ENCODE results near the gene ABHD12.
"Not testable (repeated sequence)": the region's sequence is repeated elsewhere in the genome, so short reads cannot be mapped to it uniquely, and the experiment has no call there.

The ABHD12 gene

GRCh38 chr20:25316506-25317190, 74.0 kb downstream of the ABHD12 start:
- H3K9ac ChIP-seq (ENCODE audit: low read length) = no peak overlapping the region
- no peaks in the 10 kb centered on the region for H3K4me1 ChIP-seq (ENCODE audit: control insufficient read depth, low read depth, low read length)
- H3K36me3 ChIP-seq (ENCODE audit: control insufficient read depth, low read depth, low read length) = peaks cover 3% of the 10 kb centered on the region
- no peak overlapping the region for H3K27ac ChIP-seq (ENCODE audit: low read length)
- no peaks in the 10 kb centered on the region for H3K9me3 ChIP-seq (ENCODE audit: control insufficient read depth, low read depth, low read length)
- H3K4me3 ChIP-seq (ENCODE audit: low read length) = no peak overlapping the region
- H3K27me3 ChIP-seq (ENCODE audit: control insufficient read depth, insufficient read depth, low read length) = no peaks in the 10 kb centered on the region

GRCh38 chr20:25315418-25316210, 75.0 kb downstream of the ABHD12 start:
- H3K27ac ChIP-seq (ENCODE audit: low read length) = no peak overlapping the region
- no peaks in the 10 kb centered on the region for H3K9me3 ChIP-seq (ENCODE audit: control insufficient read depth, low read depth, low read length)
- no peak overlapping the region for H3K4me3 ChIP-seq (ENCODE audit: low read length)
- H3K9ac ChIP-seq (ENCODE audit: low read length) = no peak overlapping the region
- no peaks in the 10 kb centered on the region for H3K27me3 ChIP-seq (ENCODE audit: control insufficient read depth, insufficient read depth, low read length)
- no peaks in the 10 kb centered on the region for H3K36me3 ChIP-seq (ENCODE audit: control insufficient read depth, low read depth, low read length)
- H3K4me1 ChIP-seq (ENCODE audit: control insufficient read depth, low read depth, low read length) = no peaks in the 10 kb centered on the region

GRCh38 chr20:25314497-25315417, 75.9 kb downstream of the ABHD12 start:
- Histone ChIP-seq H3K9ac (ENCODE audit: low read length) (no peak overlapping the region), H3K4me3 (ENCODE audit: low read length) (no peak overlapping the region), H3K27ac (ENCODE audit: low read length) (no peak overlapping the region), H3K4me1 (ENCODE audit: control insufficient read depth, low read depth, low read length) (no peaks in the 10 kb centered on the region), H3K9me3 (ENCODE audit: control insufficient read depth, low read depth, low read length) (no peaks in the 10 kb centered on the region), H3K36me3 (ENCODE audit: control insufficient read depth, low read depth, low read length) (no peaks in the 10 kb centered on the region), H3K27me3 (ENCODE audit: control insufficient read depth, insufficient read depth, low read length) (no peaks in the 10 kb centered on the region)

- no peaks in the 10 kb centered on the region for H3K4me1 ChIP-seq (ENCODE audit: control insufficient read depth, low read depth, low read length)
- H3K9me3 ChIP-seq (ENCODE audit: control insufficient read depth, low read depth, low read length) = no peaks in the 10 kb centered on the region
- H3K27ac ChIP-seq (ENCODE audit: low read length) = no peak overlapping the region
- H3K4me3 ChIP-seq (ENCODE audit: low read length) = no peak overlapping the region
- H3K9ac ChIP-seq (ENCODE audit: low read length) = no peak overlapping the region
- H3K36me3 ChIP-seq (ENCODE audit: control insufficient read depth, low read depth, low read length) = no peaks in the 10 kb centered on the region
- no peaks in the 10 kb centered on the region for H3K27me3 ChIP-seq (ENCODE audit: control insufficient read depth, insufficient read depth, low read length)
These were observed 77.0 kb downstream of the ABHD12 start for GRCh38 chr20:25313593-25313992.

GRCh38 chr20:25312716-25313115, 77.9 kb downstream of the ABHD12 start:
- H3K9ac ChIP-seq (ENCODE audit: low read length); H3K27ac ChIP-seq (ENCODE audit: low read length); H3K27me3 ChIP-seq (ENCODE audit: control insufficient read depth, insufficient read depth, low read length); H3K4me1 ChIP-seq (ENCODE audit: control insufficient read depth, low read depth, low read length); H3K36me3 ChIP-seq (ENCODE audit: control insufficient read depth, low read depth, low read length); H3K9me3 ChIP-seq (ENCODE audit: control insufficient read depth, low read depth, low read length); H3K4me3 ChIP-seq (ENCODE audit: low read length): not testable (repeated sequence)

- no peaks in the 10 kb centered on the region for H3K4me1 ChIP-seq (ENCODE audit: control insufficient read depth, low read depth, low read length)
- no peaks in the 10 kb centered on the region for H3K9me3 ChIP-seq (ENCODE audit: control insufficient read depth, low read depth, low read length)
- no peak overlapping the region for H3K27ac ChIP-seq (ENCODE audit: low read length)
- no peaks in the 10 kb centered on the region for H3K27me3 ChIP-seq (ENCODE audit: control insufficient read depth, insufficient read depth, low read length)
- H3K9ac ChIP-seq (ENCODE audit: low read length) = no peak overlapping the region
- peaks cover 6% of the 10 kb centered on the region for H3K36me3 ChIP-seq (ENCODE audit: control insufficient read depth, low read depth, low read length)
- H3K4me3 ChIP-seq (ENCODE audit: low read length) = no peak overlapping the region
These were observed 79.5 kb downstream of the ABHD12 start for GRCh38 chr20:25310921-25311728.

- no peak overlapping the region for H3K27ac ChIP-seq (ENCODE audit: low read length)
- H3K9ac ChIP-seq (ENCODE audit: low read length) = no peak overlapping the region
These were observed 80.2 kb downstream of the ABHD12 start for GRCh38 chr20:25310268-25310920.

GRCh38 chr20:25309395-25310267, 81.0 kb downstream of the ABHD12 start:
- no peaks in the 10 kb centered on the region for H3K4me1 ChIP-seq (ENCODE audit: control insufficient read depth, low read depth, low read length)
- no peak overlapping the region for H3K4me3 ChIP-seq (ENCODE audit: low read length)
- H3K27ac ChIP-seq (ENCODE audit: low read length) = no peak overlapping the region
- H3K27me3 ChIP-seq (ENCODE audit: control insufficient read depth, insufficient read depth, low read length) = no peaks in the 10 kb centered on the region
- no peak overlapping the region for H3K9ac ChIP-seq (ENCODE audit: low read length)
- H3K36me3 ChIP-seq (ENCODE audit: control insufficient read depth, low read depth, low read length) = peaks cover 6% of the 10 kb centered on the region
- H3K9me3 ChIP-seq (ENCODE audit: control insufficient read depth, low read depth, low read length) = no peaks in the 10 kb centered on the region

More at GRCh38 chr20:25310268-25310920, 80.2 kb downstream of the ABHD12 start:
- Histone ChIP-seq H3K4me1 (ENCODE audit: control insufficient read depth, low read depth, low read length) (no peaks in the 10 kb centered on the region), H3K9me3 (ENCODE audit: control insufficient read depth, low read depth, low read length) (no peaks in the 10 kb centered on the region), H3K4me3 (ENCODE audit: low read length) (no peak overlapping the region), H3K27me3 (ENCODE audit: control insufficient read depth, insufficient read depth, low read length) (no peaks in the 10 kb centered on the region), H3K36me3 (ENCODE audit: control insufficient read depth, low read depth, low read length) (peaks cover 6% of the 10 kb centered on the region)

- H3K4me3 ChIP-seq (ENCODE audit: low read length) = no peak overlapping the region
- H3K4me1 ChIP-seq (ENCODE audit: control insufficient read depth, low read depth, low read length) = no peaks in the 10 kb centered on the region
- H3K27me3 ChIP-seq (ENCODE audit: control insufficient read depth, insufficient read depth, low read length) = no peaks in the 10 kb centered on the region
- no peak overlapping the region for H3K9ac ChIP-seq (ENCODE audit: low read length)
- H3K9me3 ChIP-seq (ENCODE audit: control insufficient read depth, low read depth, low read length) = no peaks in the 10 kb centered on the region
- H3K36me3 ChIP-seq (ENCODE audit: control insufficient read depth, low read depth, low read length) = peaks cover 6% of the 10 kb centered on the region
- no peak overlapping the region for H3K27ac ChIP-seq (ENCODE audit: low read length)
These were observed 81.8 kb downstream of the ABHD12 start for GRCh38 chr20:25308671-25309394.
